DMS79 treated with DMSO at 0.1 percent for 48 hours (cell line): ENCODE measurements around the gene LTO1.

Experiments used
- DNase-seq: peaks from one replicate; lab custom pipeline; 2025; lab: John Stamatoyannopoulos, UW

Gene LTO1, protein sequence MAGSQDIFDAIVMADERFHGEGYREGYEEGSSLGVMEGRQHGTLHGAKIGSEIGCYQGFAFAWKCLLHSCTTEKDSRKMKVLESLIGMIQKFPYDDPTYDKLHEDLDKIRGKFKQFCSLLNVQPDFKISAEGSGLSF

DNA sequence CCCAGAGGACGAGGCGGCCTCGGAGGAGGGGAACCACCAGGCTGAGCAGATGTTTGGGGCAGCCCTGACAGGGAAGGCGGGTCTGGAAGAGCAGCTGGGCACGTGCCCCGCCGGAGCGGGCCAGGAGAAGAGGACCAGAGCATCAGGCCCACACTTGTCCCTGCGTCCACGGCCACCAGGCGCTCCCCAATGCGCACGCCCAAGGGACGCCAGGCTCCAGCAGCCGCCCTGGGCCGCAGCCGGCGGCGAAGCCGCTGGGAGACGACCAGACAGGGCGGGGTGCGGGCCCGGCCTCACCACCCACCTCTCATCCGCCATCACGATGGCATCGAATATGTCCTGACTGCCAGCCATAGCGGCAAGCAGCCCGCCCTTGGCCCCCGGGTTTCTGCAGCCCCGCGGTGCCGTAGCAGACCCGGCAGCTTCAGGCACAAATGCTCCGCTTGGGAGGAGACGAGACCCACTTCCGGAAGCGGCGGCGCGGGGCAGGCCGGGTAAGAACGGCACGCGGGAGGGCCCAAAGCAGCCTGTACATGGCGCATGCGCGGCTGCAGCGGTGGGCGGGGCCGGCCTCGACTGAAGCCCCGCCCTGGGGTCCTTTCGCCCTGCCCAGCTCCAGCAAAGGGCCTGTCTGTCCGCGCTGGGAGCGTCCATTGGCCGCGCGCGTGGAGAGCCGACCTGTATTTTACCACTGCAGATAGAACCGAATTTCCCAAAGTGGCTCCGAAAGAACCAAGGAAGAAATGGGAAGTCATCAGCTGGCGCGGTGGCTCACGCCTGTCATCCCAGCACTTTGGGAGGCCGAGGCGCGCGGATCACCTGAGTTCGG is at the start of gene LTO1:
TSS of gene LTO1 (minus strand) at position 468 of the 829 bp plus-strand sequence. CDS start at position 354, 114 bp downstream.
- DNase-seq = peak; percentile 90

DNA sequence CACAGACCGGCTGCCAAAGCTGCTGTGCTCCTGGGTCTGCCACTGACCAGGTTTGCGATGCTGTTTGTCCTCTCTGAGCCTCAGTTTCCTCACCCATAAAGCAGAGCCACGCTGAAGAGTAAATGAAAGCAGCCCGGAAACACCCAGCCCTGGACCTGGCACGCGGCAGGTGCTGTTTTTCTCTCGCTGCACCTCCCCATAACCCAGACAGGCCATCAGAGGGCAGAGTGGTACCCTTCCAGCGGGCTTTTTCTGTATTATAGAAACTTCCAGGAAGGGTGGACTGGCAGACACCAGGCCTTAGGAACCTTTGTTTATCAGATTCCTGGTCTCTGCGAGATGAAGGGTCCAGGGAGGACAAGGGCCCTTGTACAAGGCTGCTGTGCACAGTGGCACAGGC is 46.6 kb upstream of the LTO1 start:
- no peak for DNase-seq

DNA sequence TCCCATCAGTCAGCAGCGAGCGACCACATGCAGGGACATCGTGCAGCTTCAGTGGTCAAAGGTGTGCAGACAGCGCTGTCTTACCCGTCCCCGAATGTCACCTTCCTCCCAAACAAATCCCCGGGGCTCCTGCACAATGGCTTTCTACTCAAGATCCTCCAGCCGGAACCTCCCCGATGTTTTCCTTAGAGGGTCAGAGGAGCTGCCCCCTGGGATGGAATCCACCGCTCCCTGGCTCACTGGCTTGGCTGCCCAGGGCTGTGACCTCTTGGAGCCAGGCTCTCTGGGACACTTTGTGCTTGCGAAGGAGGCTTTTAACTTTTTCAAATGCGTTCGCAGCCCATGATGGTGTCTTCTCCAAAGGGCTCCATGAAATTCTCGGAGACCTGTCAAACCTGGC is 46.0 kb upstream of the LTO1 start:
- DNase-seq = no peak

DNA sequence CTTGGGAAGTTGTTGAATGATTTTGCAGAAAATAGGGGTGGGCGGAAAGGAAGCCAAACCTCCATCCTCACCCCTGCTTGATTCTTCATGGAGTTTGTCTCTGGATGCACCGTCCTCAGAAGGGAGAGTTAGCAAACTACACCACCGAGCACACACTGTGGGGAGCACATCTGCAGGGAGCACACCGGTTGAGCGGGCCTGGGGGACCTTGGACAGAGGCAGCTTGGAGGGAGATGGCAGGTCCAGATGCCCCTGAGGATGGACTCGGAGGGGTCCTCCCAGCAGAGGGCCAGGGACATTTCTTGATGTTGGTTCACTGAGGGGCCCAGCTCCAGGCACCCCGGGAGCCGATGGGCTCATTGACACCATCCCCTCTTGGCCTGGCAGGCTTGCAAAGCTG is 43.8 kb upstream of the LTO1 start:
- no peak for DNase-seq

DNA sequence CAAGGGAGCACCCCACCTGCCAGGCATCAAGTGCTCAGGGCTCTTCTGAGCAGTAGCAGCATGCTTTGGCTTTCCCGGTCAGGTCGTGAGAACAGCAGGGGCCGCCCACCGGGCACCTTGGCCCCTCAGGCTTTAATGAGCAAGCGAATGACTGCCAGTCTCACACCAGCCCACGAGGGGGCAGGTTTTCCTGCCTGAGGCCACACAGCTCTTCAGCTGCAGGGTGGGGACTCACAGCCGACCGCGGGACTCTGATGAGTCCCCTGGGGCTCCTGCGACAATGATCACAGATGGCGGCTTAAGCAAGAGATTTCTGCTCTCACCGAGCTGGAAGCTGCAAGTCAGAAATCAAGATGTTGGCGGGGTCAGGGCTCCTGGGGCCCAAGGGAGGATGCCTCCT is 43.0 kb upstream of the LTO1 start:
- DNase-seq = peak; percentile 69

DNA sequence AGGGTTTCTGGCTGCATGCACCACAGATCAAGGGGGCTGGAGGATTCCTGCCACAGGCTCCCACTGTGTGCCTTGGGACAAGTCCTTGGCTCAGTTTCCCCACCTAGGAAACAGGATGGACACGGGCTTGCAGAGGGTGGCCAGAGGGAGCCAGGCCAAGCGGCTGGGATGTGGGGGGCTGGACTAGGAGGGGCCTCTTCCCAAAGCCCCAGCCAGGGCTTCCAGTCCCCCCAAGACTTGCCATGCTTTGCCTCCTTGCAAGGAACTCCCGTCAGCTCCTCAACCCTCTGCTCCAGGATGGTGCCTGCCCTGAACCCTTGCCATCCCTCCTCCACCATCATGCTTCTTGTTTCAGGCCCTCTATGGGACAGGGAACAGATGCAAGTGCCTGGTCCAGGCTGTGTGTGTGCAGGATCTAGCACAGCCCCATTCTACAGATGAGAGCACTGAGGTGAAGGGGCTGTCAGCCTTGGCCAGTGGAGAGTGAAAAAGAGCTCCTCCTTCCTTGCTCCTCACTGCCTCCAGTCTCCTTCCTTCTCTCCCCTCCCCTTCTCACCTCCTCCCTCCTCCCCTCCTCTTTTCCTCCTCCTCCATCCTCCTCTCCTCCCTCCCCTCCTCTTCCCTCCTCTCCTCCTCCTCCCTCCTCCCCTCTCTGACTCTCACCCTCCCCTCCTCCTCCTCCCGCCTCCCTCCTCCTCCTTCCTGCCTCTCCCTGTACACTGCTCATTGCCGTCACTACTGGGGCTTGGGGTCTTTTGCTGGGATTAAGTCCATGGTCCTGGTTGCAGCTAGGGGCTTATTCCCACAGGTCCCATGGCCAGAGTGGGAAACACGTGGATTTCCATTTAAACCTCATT is 42.0 kb upstream of the LTO1 start:
- DNase-seq = no peak

DNA sequence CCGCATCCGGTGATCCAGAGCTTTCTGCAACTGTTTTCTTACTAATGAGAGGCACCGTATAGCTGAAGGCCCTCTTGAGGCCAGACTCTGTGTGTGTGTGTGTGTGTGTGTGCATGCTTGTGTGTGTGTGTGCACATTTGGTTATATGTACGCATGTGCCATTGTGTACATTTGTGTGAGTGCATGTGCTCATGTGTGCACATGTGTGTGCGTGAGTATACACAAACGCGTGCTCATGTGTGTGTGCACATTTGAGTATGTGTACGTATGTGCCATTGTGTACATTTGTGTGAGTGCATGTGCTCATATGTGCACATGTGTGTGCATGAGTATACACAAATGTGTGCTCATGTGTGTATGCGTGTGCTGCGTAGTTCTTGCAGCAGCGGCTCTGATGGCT is 40.9 kb upstream of the LTO1 start:
- DNase-seq = no peak

DNA sequence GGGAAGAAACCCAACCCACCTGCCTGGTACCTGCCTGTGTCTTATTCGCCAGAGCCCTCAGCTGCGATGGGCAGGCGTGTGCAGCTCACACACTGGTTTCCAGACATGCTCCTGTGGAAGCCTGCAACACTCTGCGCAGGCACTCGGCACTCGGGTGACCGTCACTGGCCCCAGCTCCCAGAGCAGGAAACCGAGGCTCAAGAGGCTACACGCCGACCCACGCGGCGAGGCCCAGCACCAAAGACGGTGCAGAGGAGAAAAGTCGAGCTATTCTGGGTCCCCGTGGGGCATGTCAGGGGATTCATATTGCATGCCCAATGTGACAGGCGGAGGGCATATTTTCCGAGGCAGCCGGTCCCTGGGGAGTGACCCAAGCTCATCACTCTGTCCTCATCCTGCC is 40.3 kb upstream of the LTO1 start:
- no peak for DNase-seq

DNA sequence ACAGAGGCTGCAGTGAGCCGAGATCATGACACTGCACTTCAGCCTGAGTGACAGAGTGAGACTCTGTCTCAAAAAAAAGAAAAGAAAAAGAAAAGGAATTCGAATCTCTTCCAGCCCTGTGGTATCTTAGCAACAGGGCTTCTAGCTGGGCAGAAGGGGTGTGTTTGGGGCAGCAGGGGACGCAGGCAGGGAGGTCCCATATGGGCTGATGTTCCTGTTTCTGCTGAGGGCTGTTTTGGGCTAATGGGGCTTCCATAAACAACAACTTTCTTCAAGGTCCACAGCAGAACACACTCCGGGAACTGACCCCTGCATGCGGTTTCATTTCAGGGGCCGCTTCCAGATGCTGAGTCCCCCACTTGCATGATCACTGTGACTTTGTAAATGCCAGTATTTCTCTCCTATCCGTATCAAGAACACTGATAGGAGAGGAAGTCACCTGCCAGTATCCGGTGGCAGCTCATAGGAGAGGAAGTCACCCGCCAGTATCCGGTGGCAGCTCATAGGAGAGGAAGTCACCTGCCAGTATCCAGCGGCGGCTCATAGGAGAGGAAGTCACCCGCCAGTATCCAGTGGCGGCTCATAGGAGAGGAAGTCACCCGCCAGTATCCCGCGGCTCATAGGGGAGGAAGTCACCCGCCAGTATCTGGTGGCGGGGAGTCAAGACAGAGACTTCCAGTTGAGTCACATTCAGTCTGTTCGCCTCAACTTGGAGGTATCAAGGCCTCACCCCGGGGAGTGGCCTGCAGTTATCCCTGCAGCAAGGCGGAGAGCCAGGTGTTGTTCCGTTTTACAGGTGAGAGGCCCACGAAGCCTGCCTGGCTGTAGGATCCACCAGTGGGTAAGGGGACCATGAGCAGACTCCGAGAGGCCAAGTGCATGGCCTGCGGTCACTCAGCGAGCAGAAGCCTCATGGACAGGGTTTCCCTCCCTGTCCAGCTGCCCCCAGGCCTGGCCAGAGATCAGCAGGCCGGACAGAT is 37.0 kb upstream of the LTO1 start:
- no peak for DNase-seq

DNA sequence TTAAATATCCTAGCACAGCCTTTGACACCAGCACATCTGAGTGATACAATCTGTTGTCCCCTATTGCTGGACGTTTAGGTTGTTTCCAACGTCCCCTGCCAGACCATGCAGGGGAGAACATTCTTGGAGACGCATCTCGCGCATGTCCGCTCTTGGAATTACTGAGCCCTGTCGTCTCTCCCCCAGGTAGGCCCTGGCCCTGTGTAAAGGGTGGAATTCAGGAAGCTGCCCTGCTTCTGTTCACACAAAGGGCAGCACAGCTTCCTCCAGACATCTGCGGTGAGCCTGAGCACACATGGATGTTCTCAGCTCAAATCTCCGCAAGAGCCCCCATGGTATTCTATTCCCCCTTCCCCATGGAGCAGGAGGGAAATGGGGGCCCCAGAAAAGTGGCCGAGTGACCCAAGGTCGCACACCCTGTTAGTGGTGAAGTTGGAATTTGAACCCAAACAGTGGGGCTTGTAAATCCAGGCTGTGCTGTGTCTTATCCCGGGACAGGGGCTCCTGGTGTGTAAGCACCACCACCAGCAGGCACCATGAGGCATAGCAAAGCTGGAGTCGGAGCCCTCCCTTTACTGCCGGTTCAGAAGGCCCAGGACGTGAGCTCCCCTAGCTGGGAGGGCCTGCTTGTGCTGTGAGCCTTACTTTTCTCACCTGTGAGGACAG is 33.7 kb upstream of the LTO1 start:
- no peak for DNase-seq

DNA sequence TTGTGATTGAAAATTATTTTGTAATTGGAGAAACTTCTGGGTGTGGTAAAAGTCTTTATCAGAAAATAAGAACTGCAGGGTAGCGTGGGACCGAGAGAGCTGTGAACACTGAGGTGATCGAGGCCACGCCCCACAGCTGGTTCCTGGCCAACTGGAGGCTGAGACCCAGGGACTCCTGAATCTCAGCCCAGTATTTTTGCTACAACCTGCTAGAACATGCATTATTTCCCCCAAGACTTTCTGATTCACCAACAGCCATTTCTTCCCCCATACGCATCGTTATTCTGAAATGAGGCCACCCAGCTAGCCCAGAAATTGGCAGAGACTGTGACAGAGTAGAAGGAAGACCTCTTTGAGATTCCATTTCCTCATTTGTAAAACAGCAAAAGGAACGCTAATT is 32.0 kb upstream of the LTO1 start:
- DNase-seq = no peak

DNA sequence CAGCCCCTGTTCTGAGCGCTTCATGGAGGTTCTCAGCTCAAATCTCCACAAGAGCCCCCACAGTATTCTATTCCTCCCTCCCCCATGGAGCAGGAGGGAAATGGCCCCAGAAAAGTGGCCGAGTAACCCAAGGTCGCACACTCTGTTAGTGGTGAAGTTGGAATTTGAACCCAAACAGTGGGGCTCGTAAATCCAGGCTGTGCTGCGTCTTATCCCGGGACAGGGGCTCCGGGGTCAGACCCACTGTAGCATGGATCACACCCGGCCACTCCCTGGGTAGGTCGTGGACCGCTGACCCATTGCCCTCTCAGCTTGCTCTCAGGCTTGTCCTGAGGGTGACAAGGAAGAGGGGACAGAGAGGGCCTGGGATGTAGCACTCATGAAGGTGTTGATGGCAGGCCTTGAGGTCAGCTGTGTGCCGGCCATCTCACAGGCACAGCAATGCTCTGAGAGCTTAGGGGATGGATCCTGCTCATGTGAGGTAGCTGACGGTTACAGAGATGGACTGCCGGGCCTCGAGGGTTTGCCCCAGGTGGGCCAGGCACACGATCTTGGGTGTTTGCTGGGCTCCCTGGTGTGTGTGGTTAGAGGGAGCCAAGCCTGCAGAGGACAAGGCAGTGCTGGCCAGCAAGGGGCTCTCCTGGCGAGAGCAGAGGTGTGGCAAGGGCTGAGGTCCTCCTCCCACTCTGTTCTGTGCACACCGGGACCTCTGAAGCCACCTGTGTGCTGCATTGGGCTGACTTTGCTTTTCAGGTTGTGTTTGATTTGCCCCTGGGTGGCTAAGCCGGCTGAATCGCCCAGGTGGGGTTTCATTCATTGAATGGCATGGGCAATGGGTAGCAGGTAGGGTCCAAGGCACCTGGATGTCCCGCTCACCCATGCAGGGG is 31.0 kb upstream of the LTO1 start:
- no peak for DNase-seq

DNA sequence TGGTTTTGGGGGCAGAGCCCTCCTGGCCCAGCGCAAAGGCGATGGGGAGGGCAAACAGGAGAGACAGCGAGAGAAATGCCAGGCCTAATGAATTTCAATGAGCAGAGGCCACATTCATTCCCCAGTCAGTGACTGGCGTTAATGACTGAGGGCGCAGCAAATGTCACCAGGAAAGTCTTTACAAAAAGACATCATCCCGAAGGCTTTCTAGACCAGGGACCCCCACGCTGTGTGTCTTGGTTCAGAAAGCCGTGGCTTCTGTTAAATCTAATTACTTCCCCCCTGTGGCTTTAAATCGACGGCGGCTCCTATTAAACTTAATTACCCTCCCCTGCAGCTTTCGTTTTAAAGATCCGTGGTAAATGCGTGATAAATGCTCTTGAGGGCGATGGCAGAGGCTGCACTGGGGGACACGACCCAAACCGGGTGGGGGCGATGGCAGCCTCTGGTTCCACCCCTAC is 30.2 kb upstream of the LTO1 start:
- no peak for DNase-seq

DNA sequence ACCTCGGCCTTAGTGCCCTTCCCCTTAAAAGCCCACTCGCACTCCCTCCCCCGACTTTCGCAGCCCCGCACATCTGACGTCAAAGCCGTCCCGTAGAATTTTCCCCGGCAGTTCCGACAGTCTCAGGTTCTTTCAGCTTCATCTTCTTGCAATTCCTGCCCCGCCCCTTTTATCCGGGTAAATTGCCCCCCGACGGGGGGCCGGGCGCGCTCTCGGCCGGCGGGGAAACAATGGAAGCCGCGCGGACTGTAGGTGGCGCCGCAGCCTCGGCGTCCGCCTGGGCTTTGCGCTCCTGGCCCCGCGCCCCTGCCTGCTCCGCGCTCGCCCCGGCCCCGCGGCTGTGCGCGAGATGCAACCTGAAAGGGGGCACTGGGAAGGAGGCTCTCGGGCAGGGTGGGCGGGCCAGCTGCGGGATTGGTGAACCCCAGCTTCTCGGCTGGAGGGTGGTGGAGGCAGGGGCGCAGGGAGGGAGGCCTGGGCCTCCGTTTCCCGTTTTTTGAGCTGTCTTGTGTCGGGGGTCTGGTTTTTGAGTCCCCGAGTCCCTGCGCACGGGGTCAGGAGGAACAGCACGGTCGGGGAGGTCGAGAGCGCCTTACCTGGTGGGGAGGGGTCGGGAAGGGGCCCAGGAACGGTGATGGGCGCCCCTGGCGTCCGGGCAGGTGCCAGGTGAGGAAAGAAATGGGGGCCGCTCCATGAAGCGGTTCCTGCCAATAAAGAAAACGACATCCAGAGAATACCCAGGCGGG is 29.5 kb upstream of the LTO1 start:
- DNase-seq = peak; percentile 10

DNA sequence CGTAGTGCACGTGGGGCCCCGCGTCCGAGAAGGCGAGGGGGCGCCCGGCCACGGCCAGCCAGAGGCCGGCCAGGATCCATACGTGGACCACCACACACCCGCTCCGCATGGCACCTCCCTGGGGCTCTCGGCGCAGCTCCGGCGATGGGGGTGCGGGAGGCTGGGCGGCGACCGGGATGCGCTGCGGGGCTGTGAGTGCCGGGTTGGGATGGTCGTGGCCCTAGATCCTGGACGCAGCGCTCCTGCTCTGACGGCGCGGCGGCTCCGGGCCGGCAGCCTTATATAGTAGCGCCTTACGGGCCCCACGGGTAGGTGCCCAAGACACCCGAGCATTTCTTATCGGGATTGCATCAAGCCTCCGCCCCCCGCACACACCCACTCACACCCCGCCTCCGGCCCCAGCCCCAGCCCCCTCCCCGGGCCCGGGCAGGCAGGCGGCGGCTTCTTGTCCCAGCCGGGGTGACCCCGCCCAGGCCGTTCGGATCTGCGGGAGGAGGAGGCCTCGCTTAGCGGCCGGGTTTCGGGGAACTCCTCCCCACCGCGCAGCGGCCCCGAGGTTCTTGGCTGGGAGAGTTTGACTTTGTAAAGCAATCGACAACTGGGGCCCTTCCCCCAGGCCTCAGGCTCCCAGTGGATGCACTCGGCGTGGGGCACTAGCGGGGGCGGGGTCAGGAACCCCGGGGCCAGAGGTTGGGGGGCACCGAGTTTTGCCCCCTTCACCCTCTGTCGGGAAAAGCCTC is 28.8 kb upstream of the LTO1 start, which contains the start of gene FGF19:
TSS of gene FGF19 (minus strand) at position 255 of the 740 bp plus-strand sequence. CDS start at position 109, 146 bp downstream.
- DNase-seq = no peak

DNA sequence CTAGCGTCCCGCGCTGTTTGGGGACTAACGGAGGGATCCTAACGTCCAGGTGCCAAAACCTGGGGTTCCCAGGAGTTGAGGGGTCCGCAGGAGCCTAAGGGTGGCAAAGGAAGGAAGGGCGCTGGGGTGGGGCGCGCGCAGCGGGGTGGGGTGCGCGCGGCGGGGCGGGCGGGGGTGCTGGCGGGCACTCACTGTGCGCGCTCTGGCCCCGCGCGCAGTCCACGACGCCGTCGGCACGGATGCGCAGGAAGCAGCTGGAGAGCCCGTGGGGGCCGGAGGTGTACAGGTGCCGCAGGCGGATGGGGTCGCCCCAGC is 28.3 kb upstream of the LTO1 start:
- no peak for DNase-seq

DNA sequence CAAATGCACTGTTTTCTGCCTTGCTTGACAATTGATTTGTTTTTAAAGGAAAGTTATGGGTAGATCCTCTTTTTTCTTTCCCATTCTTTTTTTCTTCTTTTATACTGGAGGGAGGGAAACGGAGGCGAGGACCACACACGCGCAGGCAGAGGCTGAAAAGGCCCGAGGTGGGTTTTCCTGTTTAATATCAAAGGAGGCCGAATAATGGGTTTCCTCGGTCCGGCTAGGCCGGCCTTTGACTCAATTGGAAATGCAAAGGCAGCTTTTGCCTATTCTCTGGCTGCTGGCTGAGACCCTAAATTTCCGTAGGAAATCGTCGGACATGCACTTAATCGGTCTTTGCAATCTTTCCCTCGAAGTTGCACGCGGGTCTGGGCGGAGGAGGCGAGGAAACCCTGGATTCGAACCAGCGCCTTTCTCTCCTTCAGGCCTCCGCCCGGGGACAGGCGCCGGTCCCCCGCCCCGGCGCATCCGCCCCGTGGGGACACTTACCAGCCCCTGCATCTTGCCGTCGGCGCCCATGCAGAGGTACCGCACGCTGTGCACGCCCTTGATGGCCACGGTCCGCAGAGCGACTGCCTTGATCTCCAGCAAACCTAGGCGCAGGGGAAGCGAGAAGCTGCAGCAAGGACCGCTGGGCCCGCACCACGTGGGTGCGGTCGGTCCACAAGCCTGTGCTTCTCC is 27.8 kb upstream of the LTO1 start:
- DNase-seq = no peak

DNA sequence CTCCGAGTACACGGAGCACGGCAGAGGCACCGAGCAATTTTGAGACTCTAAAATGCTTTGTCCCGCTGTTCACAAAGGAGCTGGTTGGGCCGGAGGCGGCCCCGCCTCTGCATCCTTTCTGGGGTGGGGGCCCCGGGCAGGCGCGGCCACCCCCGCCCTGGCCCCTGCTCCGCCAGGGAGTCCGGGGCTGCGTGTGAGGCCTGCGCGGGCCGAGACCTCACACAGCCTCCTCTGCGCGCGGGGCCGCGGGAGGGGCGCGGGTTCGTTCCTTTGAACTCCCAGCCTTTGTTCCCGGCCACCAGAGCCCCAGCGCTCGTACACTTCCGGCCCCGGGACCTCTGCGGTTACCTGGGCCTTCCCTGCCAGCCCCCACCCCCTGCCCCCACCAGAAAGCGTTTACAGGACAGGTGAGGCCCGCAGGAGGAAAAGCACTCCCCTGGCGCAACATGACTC is 27.1 kb upstream of the LTO1 start:
- no peak for DNase-seq
